Mucosa of stomach (tissue), 1 donor: ENCODE measurements around the gene SPZ1.
"Not testable (repeated sequence)": the region's sequence is repeated elsewhere in the genome, so short reads cannot be mapped to it uniquely, and the experiment has no call there.

Experiments used
- H3K27me3 ChIP-seq: one replicate; pipeline ENCODE4 v1.7.0; 2013; ENCODE audit warnings: mild to moderate bottlenecking, low read length; ENCODE audit not compliant: control insufficient read depth, insufficient read depth
- H3K36me3 ChIP-seq: one replicate; pipeline ENCODE4 v1.7.0; 2013; ENCODE audit warnings: low read length; ENCODE audit not compliant: control insufficient read depth, insufficient read depth
- H3K4me1 ChIP-seq: one replicate; pipeline ENCODE4 v1.7.0; 2013; ENCODE audit warnings: mild to moderate bottlenecking, low read length; ENCODE audit not compliant: control insufficient read depth, insufficient read depth
- H3K4me3 ChIP-seq: one replicate; pipeline ENCODE4 v1.7.0; 2013; ENCODE audit warnings: low read length
- H3K9ac ChIP-seq: one replicate; pipeline ENCODE4 v1.7.0; 2013; ENCODE audit warnings: mild to moderate bottlenecking, low read length, moderate library complexity
- H3K9me3 ChIP-seq: one replicate; pipeline ENCODE4 v1.7.0; 2013; ENCODE audit warnings: mild to moderate bottlenecking, low read length, moderate library complexity; ENCODE audit not compliant: control insufficient read depth
- donor health status: Pancreatic carcinoma.

SPZ1 gene

GRCh38 chr5:80319702-80320101 is at the start of gene SPZ1:
Gene SPZ1 (plus strand): TSS chr5:80320002. CDS start chr5:80320216, 214 bp downstream.
- no peaks in the 10 kb centered on the region for H3K27me3 ChIP-seq
- H3K36me3 ChIP-seq: no peaks in the 10 kb centered on the region
- H3K9me3 ChIP-seq: no peaks in the 10 kb centered on the region
- H3K9ac ChIP-seq: no peak within 1 kb of the TSS
- no peak within 1 kb of the TSS for H3K4me3 ChIP-seq
- H3K4me1 ChIP-seq: no peaks in the 10 kb centered on the region

GRCh38 chr5:80270543-80270942 is 49.3 kb upstream of the SPZ1 start:
- not testable (repeated sequence) for H3K27me3 ChIP-seq, H3K9me3 ChIP-seq, H3K4me3 ChIP-seq, H3K9ac ChIP-seq, H3K4me1 ChIP-seq, H3K36me3 ChIP-seq

GRCh38 chr5:80275347-80275746 is 44.5 kb upstream of the SPZ1 start:
- Histone ChIP-seq H3K9ac (no peak overlapping the region), H3K4me1 (no peaks in the 10 kb centered on the region), H3K27me3 (no peaks in the 10 kb centered on the region), H3K9me3 (no peaks in the 10 kb centered on the region), H3K4me3 (no peak overlapping the region), H3K36me3 (no peaks in the 10 kb centered on the region)

- Histone ChIP-seq H3K4me3 (no peak overlapping the region), H3K9ac (no peak overlapping the region)
These were observed 43.6 kb upstream of the SPZ1 start for GRCh38 chr5:80276186-80276585.

GRCh38 chr5:80277191-80277590 is 42.6 kb upstream of the SPZ1 start:
- Histone ChIP-seq H3K9ac (no peak overlapping the region), H3K36me3 (no peaks in the 10 kb centered on the region), H3K4me1 (no peaks in the 10 kb centered on the region), H3K4me3 (no peak overlapping the region), H3K9me3 (no peaks in the 10 kb centered on the region), H3K27me3 (no peaks in the 10 kb centered on the region)

More at GRCh38 chr5:80276186-80276585, 43.6 kb upstream of the SPZ1 start:
- Histone ChIP-seq H3K27me3 (no peaks in the 10 kb centered on the region), H3K9me3 (no peaks in the 10 kb centered on the region), H3K36me3 (no peaks in the 10 kb centered on the region), H3K4me1 (no peaks in the 10 kb centered on the region)

GRCh38 chr5:80282054-80282453 is 37.7 kb upstream of the SPZ1 start:
- H3K9ac ChIP-seq: no peak overlapping the region
- H3K36me3 ChIP-seq: no peaks in the 10 kb centered on the region
- no peaks in the 10 kb centered on the region for H3K4me1 ChIP-seq
- H3K27me3 ChIP-seq: no peaks in the 10 kb centered on the region
- H3K9me3 ChIP-seq: no peaks in the 10 kb centered on the region
- no peak overlapping the region for H3K4me3 ChIP-seq

- no peak overlapping the region for H3K4me3 ChIP-seq
These were observed 36.4 kb upstream of the SPZ1 start for GRCh38 chr5:80283360-80283759.

GRCh38 chr5:80284720-80285119 is 35.1 kb upstream of the SPZ1 start:
- Histone ChIP-seq H3K9ac (no peak overlapping the region), H3K4me3 (no peak overlapping the region), H3K9me3 (no peaks in the 10 kb centered on the region), H3K4me1 (no peaks in the 10 kb centered on the region), H3K36me3 (no peaks in the 10 kb centered on the region), H3K27me3 (no peaks in the 10 kb centered on the region)

More at GRCh38 chr5:80283360-80283759, 36.4 kb upstream of the SPZ1 start:
- Histone ChIP-seq H3K36me3 (no peaks in the 10 kb centered on the region), H3K9me3 (no peaks in the 10 kb centered on the region), H3K4me1 (no peaks in the 10 kb centered on the region), H3K27me3 (no peaks in the 10 kb centered on the region), H3K9ac (no peak overlapping the region)

GRCh38 chr5:80288177-80288576 is 31.6 kb upstream of the SPZ1 start:
- Histone ChIP-seq H3K4me1 (no peaks in the 10 kb centered on the region), H3K9me3 (no peaks in the 10 kb centered on the region), H3K36me3 (no peaks in the 10 kb centered on the region), H3K4me3 (no peak overlapping the region), H3K27me3 (no peaks in the 10 kb centered on the region), H3K9ac (no peak overlapping the region)

- no peak overlapping the region for H3K4me3 ChIP-seq
- no peak overlapping the region for H3K9ac ChIP-seq
- H3K27me3 ChIP-seq: no peaks in the 10 kb centered on the region
- no peaks in the 10 kb centered on the region for H3K9me3 ChIP-seq
- H3K4me1 ChIP-seq: no peaks in the 10 kb centered on the region
- H3K36me3 ChIP-seq: no peaks in the 10 kb centered on the region
These were observed 30.5 kb upstream of the SPZ1 start for GRCh38 chr5:80289320-80289719.

- no peak overlapping the region for H3K9ac ChIP-seq
- no peaks in the 10 kb centered on the region for H3K4me1 ChIP-seq
- H3K27me3 ChIP-seq: no peaks in the 10 kb centered on the region
- H3K36me3 ChIP-seq: no peaks in the 10 kb centered on the region
- H3K9me3 ChIP-seq: no peaks in the 10 kb centered on the region
- no peak overlapping the region for H3K4me3 ChIP-seq
These were observed 28.0 kb upstream of the SPZ1 start for GRCh38 chr5:80291761-80292160.

- no peak overlapping the region for H3K4me3 ChIP-seq
- no peaks in the 10 kb centered on the region for H3K27me3 ChIP-seq
- no peaks in the 10 kb centered on the region for H3K4me1 ChIP-seq
- H3K36me3 ChIP-seq: no peaks in the 10 kb centered on the region
- no peaks in the 10 kb centered on the region for H3K9me3 ChIP-seq
- no peak overlapping the region for H3K9ac ChIP-seq
These were observed 23.7 kb upstream of the SPZ1 start for GRCh38 chr5:80296121-80296520.

GRCh38 chr5:80299601-80300000 is 20.2 kb upstream of the SPZ1 start:
- H3K9me3 ChIP-seq: no peaks in the 10 kb centered on the region

More at GRCh38 chr5:80299601-80300000, 20.2 kb upstream of the SPZ1 start:
- Histone ChIP-seq H3K27me3 (no peaks in the 10 kb centered on the region), H3K4me3 (no peak overlapping the region), H3K9ac (no peak overlapping the region), H3K36me3 (no peaks in the 10 kb centered on the region), H3K4me1 (no peaks in the 10 kb centered on the region)
